Measurements from ENCODE around the gene CACNA1G.
A peak's percentile ranks its signal among the peaks of the same experiment; 100 is the strongest.

Gene CACNA1G

GRCh38 chr17:50629902-50630301, 69.4 kb downstream of the CACNA1G start:
- DNase-seq (ENCODE audit: extremely low read depth, low read depth): no peak
- no peak for TF ChIP-seq CTCF (IDR thresholded peaks at IDR 0.05; ENCODE audit: low read depth, low read length)

- TF ChIP-seq CTCF (IDR thresholded peaks at IDR 0.05; ENCODE audit: low read depth, low read length): peak; percentile 77
- DNase-seq (ENCODE audit: extremely low read depth, low read depth): no peak
Measured at GRCh38 chr17:50630524-50631194, 70.1 kb downstream of the CACNA1G start.

GRCh38 chr17:50631195-50631907, 70.8 kb downstream of the CACNA1G start:
- no peak for DNase-seq (ENCODE audit: extremely low read depth, low read depth)
- TF ChIP-seq CTCF (IDR thresholded peaks at IDR 0.05; ENCODE audit: low read depth, low read length): no peak

GRCh38 chr17:50631908-50632571, 71.5 kb downstream of the CACNA1G start:
- no peak for TF ChIP-seq CTCF (IDR thresholded peaks at IDR 0.05; ENCODE audit: low read depth, low read length)
- no peak for DNase-seq (ENCODE audit: extremely low read depth, low read depth)

- TF ChIP-seq CTCF (IDR thresholded peaks at IDR 0.05; ENCODE audit: low read depth, low read length): no peak
- no peak for DNase-seq (ENCODE audit: extremely low read depth, low read depth)
Measured at GRCh38 chr17:50632637-50633036, 72.1 kb downstream of the CACNA1G start.

- DNase-seq (ENCODE audit: extremely low read depth, low read depth): no peak
- TF ChIP-seq CTCF (IDR thresholded peaks at IDR 0.05; ENCODE audit: low read depth, low read length): no peak
Measured at GRCh38 chr17:50633683-50634082, 73.2 kb downstream of the CACNA1G start.

All from AG09319 (cell line).